AG04449 (cell line): ENCODE measurements around the gene NELFE.

Experiments used
- CTCF ChIA-PET: fragments of 350-600 bp; formaldehyde crosslinking; extraction: SDS; loops from one replicate; lab custom pipeline; 2021; ENCODE audit warnings: antibody characterized with exemption; lab: Yijun Ruan, JAX
- POLR2A ChIA-PET: fragments of 400-600, 350-600 bp; formaldehyde crosslinking; extraction: SDS; loops from one replicate; lab custom pipeline; 2020; ENCODE audit warnings: antibody characterized with exemption, inconsistent platforms; lab: Yijun Ruan, JAX
- DNase-seq: peaks from one replicate; pipeline ENCODE4 v3.0.0-alpha.2; 2010; ENCODE audit warnings: low read depth, low spot score
- H3K4me3 ChIP-seq: 2 replicates; pipeline ENCODE4 v1.5.1; 2011; ENCODE audit warnings: low read depth, mild to moderate bottlenecking, control low read depth, low read length
- TF ChIP-seq, protein P1 (sequence below): IDR thresholded peaks from one replicate; pipeline ENCODE4 v1.5.1; 2011; ENCODE audit warnings: mild to moderate bottlenecking, moderate library complexity, low read length, control low read depth, inconsistent platforms; ENCODE audit not compliant: insufficient read depth; ENCODE audit errors: missing control alignments

NELFE gene

DNA sequence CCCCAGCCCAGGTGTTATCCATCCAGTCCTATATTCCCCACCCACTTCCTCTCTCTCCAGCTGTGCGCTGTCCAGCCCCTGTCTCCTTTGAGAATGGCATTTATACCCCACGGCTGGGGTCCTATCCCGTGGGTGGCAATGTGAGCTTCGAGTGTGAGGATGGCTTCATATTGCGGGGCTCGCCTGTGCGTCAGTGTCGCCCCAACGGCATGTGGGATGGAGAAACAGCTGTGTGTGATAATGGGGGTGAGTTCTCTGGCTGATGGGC lies 30.2 kb downstream of the NELFE start:
- H3K4me3 ChIP-seq: no peak overlapping the region
- TF ChIP-seq, protein P1, sequence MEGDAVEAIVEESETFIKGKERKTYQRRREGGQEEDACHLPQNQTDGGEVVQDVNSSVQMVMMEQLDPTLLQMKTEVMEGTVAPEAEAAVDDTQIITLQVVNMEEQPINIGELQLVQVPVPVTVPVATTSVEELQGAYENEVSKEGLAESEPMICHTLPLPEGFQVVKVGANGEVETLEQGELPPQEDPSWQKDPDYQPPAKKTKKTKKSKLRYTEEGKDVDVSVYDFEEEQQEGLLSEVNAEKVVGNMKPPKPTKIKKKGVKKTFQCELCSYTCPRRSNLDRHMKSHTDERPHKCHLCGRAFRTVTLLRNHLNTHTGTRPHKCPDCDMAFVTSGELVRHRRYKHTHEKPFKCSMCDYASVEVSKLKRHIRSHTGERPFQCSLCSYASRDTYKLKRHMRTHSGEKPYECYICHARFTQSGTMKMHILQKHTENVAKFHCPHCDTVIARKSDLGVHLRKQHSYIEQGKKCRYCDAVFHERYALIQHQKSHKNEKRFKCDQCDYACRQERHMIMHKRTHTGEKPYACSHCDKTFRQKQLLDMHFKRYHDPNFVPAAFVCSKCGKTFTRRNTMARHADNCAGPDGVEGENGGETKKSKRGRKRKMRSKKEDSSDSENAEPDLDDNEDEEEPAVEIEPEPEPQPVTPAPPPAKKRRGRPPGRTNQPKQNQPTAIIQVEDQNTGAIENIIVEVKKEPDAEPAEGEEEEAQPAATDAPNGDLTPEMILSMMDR: no peak
- ChIA-PET POLR2A (no interaction called here), CTCF (no interaction called here)
- DNase-seq: no peak

DNA sequence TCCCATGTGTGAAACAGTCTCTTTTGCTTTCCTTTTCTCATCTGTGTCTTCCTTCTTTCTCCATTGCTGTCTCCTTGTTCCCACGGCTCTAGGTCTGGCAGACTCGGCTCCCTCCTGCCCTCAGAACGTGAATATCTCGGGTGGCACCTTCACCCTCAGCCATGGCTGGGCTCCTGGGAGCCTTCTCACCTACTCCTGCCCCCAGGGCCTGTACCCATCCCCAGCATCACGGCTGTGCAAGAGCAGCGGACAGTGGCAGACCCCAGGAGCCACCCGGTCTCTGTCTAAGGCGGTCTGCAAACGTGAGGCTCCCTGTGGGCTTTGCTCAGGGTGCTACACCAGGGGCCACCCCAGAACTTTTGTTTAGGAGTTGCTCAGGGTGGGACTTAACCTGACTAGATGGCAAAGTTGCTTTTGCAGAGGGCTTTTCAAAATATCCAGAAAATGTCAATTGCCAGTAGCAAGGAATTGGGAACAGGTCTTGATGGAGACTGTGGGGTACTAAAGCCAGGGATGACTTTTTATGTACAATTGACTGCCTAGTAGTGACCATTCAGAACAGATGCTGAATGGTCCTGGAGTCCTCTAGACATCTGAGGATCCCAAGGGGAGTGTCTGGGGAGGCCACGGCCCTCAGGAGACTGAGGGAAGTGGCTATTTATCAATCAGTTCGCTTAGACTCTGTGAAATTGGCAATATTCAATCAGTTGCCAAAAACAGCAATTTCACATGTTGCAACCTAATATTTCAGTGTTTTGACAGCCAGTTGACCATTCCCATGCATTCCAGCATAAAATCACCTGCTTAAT lies 30.7 kb downstream of the NELFE start:
- no peak for DNase-seq
- ChIA-PET POLR2A (no interaction called here), CTCF (interaction anchor here (1.0 kb wide), 1 partner anchor 24 kb away, joined by 3 read pairs; no protein-coding TSS in a partner anchor)
- no peak overlapping the region for H3K4me3 ChIP-seq
- TF ChIP-seq, protein P1: no peak

DNA sequence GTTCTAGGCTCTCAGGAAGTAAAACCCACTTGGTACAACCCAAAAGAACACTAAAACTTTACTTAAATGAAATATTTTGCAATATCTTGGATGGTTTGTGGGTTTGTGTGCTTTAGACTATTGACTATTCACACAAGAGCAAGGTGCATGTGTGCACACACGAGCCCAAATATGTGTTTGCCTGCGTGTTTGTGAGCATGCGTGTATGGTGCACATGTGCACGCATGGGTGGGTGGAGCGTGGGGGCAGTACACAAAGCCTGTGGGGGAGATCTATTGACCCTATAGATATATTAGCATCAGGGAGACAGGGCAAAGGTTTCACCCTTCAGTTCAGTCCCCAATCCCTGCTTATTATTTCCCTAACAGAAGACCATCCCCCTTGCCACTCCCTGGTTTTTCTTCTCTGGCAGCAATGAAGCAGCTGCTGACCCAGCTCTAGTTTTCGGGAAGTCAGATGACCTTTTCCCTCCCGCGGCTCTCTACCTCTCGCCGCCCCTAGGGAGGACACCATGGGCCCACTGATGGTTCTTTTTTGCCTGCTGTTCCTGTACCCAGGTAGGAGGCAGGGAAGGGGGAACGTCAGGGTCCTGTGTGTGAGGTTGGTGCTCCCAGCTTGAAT lies 31.4 kb downstream of the NELFE start, which contains the start of gene C2:
Gene C2 (plus strand): TSS at position 476 of the 621 bp plus-strand sequence. CDS start 36 bp downstream, at position 512.
- POLR2A ChIA-PET: no interaction called here
- CTCF ChIA-PET: interaction anchor here (1.0 kb wide), 1 partner anchor 25 kb away, joined by 3 read pairs; no protein-coding TSS in a partner anchor

DNA sequence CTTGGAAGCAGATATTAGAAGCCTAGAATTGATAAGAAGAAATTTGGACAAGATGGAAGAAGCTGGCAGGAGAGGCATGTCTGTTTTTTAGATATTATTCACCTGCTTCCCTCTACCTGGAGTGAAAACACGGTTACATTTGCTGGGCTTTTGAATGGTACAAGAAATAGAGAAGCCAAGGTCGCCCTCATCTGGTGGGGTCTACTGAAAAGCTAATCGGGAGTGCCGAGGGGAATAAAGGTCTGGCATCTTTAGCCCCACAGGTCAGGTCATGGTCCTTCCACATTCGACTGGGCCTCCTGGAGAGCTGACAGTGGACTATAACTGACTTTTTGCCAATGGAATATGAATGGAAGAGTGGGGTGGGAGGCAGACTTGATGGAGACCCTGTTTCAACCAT lies 35.8 kb downstream of the NELFE start:
- no peak for DNase-seq
- ChIA-PET POLR2A (no interaction called here), CTCF (interaction anchor here (4.1 kb wide), 1 partner anchor 29 kb away, joined by 23 read pairs; no protein-coding TSS in a partner anchor)
- no peak overlapping the region for H3K4me3 ChIP-seq
- TF ChIP-seq, protein P1: no peak

More for the DNA sequence above, 31.4 kb downstream of the NELFE start, which contains the start of gene C2:
- TF ChIP-seq, protein P1: no peak
- no peak within 1 kb of the TSS; the same call in 1 of the 2 replicates for H3K4me3 ChIP-seq
- DNase-seq: no peak

DNA sequence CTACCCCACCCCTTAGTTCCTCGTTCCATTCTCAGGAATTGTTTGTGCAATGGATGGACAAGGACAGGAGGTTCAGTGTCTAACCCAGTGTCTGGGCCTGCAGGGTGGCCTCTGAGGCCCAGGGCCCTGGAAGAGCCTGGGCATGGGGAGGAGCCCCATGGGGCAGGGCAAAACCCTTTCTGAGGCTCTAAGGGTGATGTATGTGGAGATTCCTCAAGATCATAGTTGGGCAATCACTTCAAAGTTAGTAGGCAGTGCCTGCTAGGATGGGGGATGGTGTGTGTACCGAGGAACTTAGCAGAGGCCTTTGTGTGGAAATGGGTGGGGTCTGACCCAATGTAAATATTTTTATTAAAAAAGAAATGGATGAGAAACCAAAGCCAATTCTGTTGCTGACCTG lies 38.0 kb downstream of the NELFE start:
- TF ChIP-seq, protein P1: no peak
- ChIA-PET CTCF (interaction anchor here (1.1 to 1.6 kb wide), 3 partner anchors 10 to 198 kb away, joined by 3 to 6 read pairs (median 4); no protein-coding TSS in a partner anchor), POLR2A (no interaction called here)
- DNase-seq: no peak
- H3K4me3 ChIP-seq: no peak overlapping the region

DNA sequence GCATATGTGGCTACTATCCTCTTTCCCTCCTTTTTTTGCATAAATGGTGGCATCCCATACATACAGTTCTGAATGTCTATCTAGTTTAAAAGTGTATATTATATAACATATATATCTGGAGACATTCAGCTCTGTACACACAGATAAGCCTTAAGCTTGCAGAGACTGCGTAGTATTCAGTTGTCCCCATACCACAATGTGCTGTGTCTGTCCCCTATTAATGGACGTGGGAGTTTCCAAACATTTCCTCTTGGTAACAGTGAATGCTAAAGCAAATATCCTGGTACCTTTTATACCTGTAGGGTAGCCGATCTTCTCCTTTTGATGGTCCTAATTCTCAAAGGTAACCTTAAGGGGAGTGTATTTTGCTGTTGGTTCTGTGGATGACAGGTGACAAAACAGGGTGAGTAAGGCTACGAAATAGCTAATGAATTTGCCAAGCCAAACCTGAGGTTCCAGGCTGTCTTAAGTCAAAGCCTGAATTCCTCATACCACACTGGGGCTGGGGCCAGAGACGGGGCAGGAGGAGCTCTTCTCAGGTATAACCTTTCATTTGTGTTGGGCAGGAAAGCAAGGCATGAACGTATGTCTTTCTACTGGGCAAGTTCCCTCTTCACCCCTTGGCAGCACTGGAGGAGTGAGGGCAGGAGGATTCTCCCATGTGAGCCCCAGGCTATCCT lies 39.0 kb downstream of the NELFE start:
- POLR2A ChIA-PET: no interaction called here

More for the DNA sequence above, 39.0 kb downstream of the NELFE start:
- no peak overlapping the region for H3K4me3 ChIP-seq
- TF ChIP-seq, protein P1: no peak
- CTCF ChIA-PET: interaction anchor here (0.6 to 1.6 kb wide), 4 partner anchors 11 to 55 kb away, joined by 3 to 6 read pairs (median 4); no protein-coding TSS in a partner anchor
- DNase-seq: no peak
